GM12873 (cell line): ENCODE measurements around the gene ST7.

Experiments
- CTCF ChIP-seq: IDR thresholded peaks from 2 replicates; pipeline ENCODE4 v1.5.1; 2012; ENCODE audit warnings: low read depth, mild to moderate bottlenecking, moderate library complexity, low read length, control low read depth; ENCODE audit not compliant: insufficient read depth; ENCODE audit errors: missing control alignments

Gene ST7

DNA sequence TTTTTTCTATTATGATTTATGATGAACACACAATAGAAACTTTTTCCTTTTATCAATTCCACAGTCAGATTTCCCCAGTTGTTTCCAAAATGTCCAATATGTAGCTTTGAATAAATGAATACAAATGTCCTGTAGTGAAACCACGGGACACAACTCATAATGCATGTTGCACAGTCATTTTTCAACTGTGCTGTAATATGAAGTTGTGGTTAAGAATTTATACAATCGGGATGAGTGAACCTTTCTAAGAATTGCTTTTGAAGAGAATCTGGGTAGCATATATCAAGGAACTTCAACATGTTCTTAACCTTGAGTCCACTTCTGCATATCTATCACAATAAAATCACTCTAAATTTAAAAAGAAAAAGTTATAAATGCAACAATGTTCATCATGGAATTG lies 14.6 kb upstream of the ST7 start:
- no peak for TF ChIP-seq CTCF

- no peak for TF ChIP-seq CTCF
Measured at GRCh38 chr7:116940689-116941370, 12.5 kb upstream of the ST7 start.

DNA sequence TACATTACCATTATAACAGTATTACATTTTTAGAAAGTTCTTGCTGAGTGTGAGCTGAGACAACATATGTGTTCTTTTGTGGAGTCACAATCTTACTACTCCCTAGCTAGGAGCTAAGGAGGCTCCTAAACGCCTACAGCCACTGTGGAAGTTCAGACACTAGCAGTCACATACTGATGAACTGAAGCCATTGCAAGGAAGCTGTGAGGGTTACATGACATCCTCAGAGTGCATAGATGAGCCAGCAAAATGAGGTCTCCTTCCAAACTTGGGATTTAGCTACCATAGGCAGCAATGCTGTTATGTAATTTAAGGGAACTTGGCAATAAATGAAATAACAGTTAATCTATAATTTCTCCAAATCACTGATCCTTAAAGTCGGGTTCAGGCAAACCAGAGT lies 10.8 kb upstream of the ST7 start:
- no peak for TF ChIP-seq CTCF

- no peak for TF ChIP-seq CTCF
Measured at GRCh38 chr7:116948934-116949333, 4.4 kb upstream of the ST7 start.

GRCh38 chr7:116949941-116950801 lies 3.1 kb upstream of the ST7 start:
- no peak for TF ChIP-seq CTCF

DNA sequence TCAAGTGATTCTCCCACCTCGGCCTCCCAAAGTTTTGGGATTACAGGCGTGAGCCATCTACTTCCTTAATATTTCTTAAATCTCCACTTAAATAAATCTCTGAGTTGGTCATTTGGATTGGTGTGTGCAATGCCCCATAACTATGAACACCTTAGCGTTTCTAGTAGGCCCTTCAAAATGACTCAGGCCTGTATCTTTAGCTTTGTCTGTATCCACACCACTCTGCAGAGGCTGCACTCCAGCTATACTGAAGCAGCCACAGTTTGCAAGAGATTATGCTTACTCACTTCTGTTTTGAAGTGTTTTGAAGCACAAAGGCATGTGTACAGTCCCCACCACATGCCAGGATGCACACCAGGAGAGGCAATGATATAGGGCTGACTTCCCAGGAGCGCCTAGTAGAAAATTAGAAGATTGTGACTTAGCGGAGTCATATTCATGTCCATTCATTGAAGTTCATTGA lies 2.4 kb upstream of the ST7 start:
- no peak for TF ChIP-seq CTCF
